ENCODE measurements around the gene TMEM200A. TPM values are rescaled to one million over a fixed set of nuclear protein-coding genes. Genes with fewer than 3 reads are reported as not detected.

Gene TMEM200A
- polyA plus RNA-seq, 3 donors: not detected

DNA sequence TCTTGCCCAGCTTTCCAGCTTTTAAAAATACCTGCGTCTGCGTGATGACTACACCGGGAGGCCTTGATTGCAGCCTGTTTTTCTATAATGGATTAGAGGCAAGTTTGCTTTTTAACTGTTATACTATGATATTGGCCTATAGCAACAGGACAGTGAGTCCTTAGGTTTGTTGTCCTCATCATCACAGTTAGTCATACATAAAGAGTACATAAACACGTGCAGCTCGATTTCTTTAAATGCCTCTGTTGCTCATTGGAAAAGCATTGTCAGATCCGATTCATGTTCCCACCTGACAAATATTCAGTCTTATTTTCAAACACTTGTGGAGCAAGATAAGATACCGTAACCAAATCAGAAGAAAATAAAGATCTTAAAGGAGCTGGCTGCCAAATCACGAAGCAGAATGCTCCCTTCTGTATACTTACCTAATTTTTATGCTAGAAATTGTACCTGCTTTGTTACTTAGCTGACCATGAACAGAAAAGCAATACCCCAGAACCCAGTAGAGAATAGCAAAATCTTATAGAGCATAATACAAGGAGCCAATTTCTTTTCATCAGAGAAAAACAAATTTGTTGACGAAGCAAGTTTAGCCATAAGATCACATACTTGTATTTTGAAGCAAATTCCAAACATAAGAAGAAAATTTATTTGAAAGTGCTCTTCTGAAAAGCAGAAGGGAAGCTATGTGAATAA, 100.4 kb downstream of the TMEM200A start:
- intact Hi-C loops (cut with micrococcal nuclease): no loop called here
- no peak for DNase-seq
- Mint-ChIP-seq H3K27ac (no peak overlapping the region), H3K4me3 (no peak overlapping the region), H3K9me3 (peaks cover 0 to 6% (median 3%) of the 10 kb centered on the region in 7 donors), H3K36me3 (no peaks in the 10 kb centered on the region), H3K27me3 (ENCODE audit: low read depth in 3 of 3) (peaks cover 0 to 3% (median 0%) of the 10 kb centered on the region in 3 donors), H3K4me1 (no peaks in the 10 kb centered on the region)
- TF ChIP-seq CTCF (IDR thresholded peaks at IDR 0.05): no peak
- Histone ChIP-seq H3K4me1 (ENCODE audit: control insufficient read depth in 1 of 2, insufficient read depth in 2 of 2, low read length in 2 of 2) (no peaks in the 10 kb centered on the region), H3K9me3 (replicated peaks in 1 of 2; ENCODE audit: control insufficient read depth in 1 of 2, insufficient read depth in 1 of 2, low read length in 2 of 2) (no peaks in the 10 kb centered on the region), H3K4me2 (replicated peaks; ENCODE audit: extremely low read depth, low read length, poor library complexity, severe bottlenecking) (no peak overlapping the region), H2AFZ (ENCODE audit: insufficient read depth, low read depth, low read length, poor library complexity, severe bottlenecking) (no peak overlapping the region), H3K27ac (ENCODE audit: low read depth in 1 of 2, low read length in 2 of 2) (no peak overlapping the region), H3K27me3 (ENCODE audit: control insufficient read depth in 2 of 2, insufficient read depth in 2 of 2, low read length in 2 of 2) (no peaks in the 10 kb centered on the region), H3K36me3 (replicated peaks in 1 of 2; ENCODE audit: control insufficient read depth in 1 of 2, insufficient read depth in 2 of 2, low read length in 2 of 2) (no peaks in the 10 kb centered on the region), H4K20me1 (ENCODE audit: insufficient read depth, low read length) (no peaks in the 10 kb centered on the region), H3K9ac (ENCODE audit: insufficient read depth, low read length, poor library complexity, severe bottlenecking) (no peak overlapping the region), H3K4me3 (replicated peaks in 1 of 3; ENCODE audit: low read depth in 2 of 3, low read length in 3 of 3) (no peak overlapping the region), H3K79me2 (ENCODE audit: insufficient read depth, low read length) (no peaks in the 10 kb centered on the region)
- WGBS (ENCODE audit: insufficient coverage): 83% methylated on average over 3 of the region's 9 CpGs

DNA sequence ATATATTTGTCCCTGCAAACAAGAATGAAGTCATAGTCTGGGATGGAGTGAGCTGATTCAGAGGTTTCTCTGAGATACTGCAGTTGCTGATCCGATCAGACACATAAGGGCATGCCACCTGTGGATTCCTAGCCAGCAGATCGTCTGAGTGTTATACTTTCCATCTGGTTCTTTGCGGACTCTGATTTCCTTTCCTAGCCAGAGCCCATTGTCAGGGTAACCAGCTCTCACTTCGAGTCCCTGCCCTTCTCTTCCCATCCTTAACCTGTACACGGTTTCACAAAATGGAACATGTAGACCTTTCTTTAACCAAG, 100.9 kb downstream of the TMEM200A start:
- WGBS (ENCODE audit: insufficient coverage): 94% methylated on average over 5 of the region's 5 CpGs
- Histone ChIP-seq H3K4me2 (replicated peaks; ENCODE audit: extremely low read depth, low read length, poor library complexity, severe bottlenecking) (no peak overlapping the region), H3K36me3 (replicated peaks in 1 of 2; ENCODE audit: control insufficient read depth in 1 of 2, insufficient read depth in 2 of 2, low read length in 2 of 2) (no peaks in the 10 kb centered on the region), H3K27ac (ENCODE audit: low read depth in 1 of 2, low read length in 2 of 2) (no peak overlapping the region), H4K20me1 (ENCODE audit: insufficient read depth, low read length) (no peaks in the 10 kb centered on the region), H3K79me2 (ENCODE audit: insufficient read depth, low read length) (no peaks in the 10 kb centered on the region), H3K27me3 (ENCODE audit: control insufficient read depth in 2 of 2, insufficient read depth in 2 of 2, low read length in 2 of 2) (no peaks in the 10 kb centered on the region), H3K4me3 (replicated peaks in 1 of 3; ENCODE audit: low read depth in 2 of 3, low read length in 3 of 3) (no peak overlapping the region), H2AFZ (ENCODE audit: insufficient read depth, low read depth, low read length, poor library complexity, severe bottlenecking) (no peak overlapping the region), H3K9me3 (replicated peaks in 1 of 2; ENCODE audit: control insufficient read depth in 1 of 2, insufficient read depth in 1 of 2, low read length in 2 of 2) (no peaks in the 10 kb centered on the region), H3K9ac (ENCODE audit: insufficient read depth, low read length, poor library complexity, severe bottlenecking) (no peak overlapping the region), H3K4me1 (ENCODE audit: control insufficient read depth in 1 of 2, insufficient read depth in 2 of 2, low read length in 2 of 2) (no peaks in the 10 kb centered on the region)
- Mint-ChIP-seq H3K36me3 (no peaks in the 10 kb centered on the region), H3K4me3 (no peak overlapping the region), H3K27ac (no peak overlapping the region), H3K4me1 (no peaks in the 10 kb centered on the region), H3K27me3 (ENCODE audit: low read depth in 3 of 3) (peaks cover 0 to 3% (median 0%) of the 10 kb centered on the region in 3 donors), H3K9me3 (peaks cover 0 to 6% (median 3%) of the 10 kb centered on the region in 7 donors)
- TF ChIP-seq CTCF (IDR thresholded peaks at IDR 0.05): no peak
- intact Hi-C loops (cut with micrococcal nuclease): no loop called here
- no peak for DNase-seq

Measured in CD14-positive monocyte (primary cell).